Measurements from ENCODE around the gene SFXN3. TPM values are rescaled to one million over a fixed set of nuclear protein-coding genes. Genes with fewer than 3 reads are reported as not detected.

SFXN3 gene
- total RNA-seq, 2 experiments from 2014 or later: 91.4 to 95.0 TPM

- no peak for DNase-seq
- no peaks in the 10 kb centered on the region for H3K9me3 Mint-ChIP-seq
- no peak overlapping the region for H3K27ac Mint-ChIP-seq
- H3K27me3 Mint-ChIP-seq: no peaks in the 10 kb centered on the region
- H3K4me3 Mint-ChIP-seq: no peak overlapping the region
- peaks cover 25% of the 10 kb centered on the region for H3K36me3 Mint-ChIP-seq (ENCODE audit: low read depth)
- CTCF ChIA-PET: interaction anchor here (17.1 kb wide), 1 partner anchor 23 kb away, joined by 186 read pairs; no protein-coding TSS in a partner anchor
- peaks cover 30% of the 10 kb centered on the region for H3K4me1 Mint-ChIP-seq
- POLR2A ChIA-PET: no interaction called here
Observed at GRCh38 chr10:100993986-100994708, 36.9 kb upstream of the SFXN3 start.

- peak overlapping the region; percentile 13 for H3K4me3 Mint-ChIP-seq
- DNase-seq: no peak
- POLR2A ChIA-PET: no interaction called here
- H3K4me1 Mint-ChIP-seq: peaks cover 30% of the 10 kb centered on the region
- no peaks in the 10 kb centered on the region for H3K27me3 Mint-ChIP-seq
- CTCF ChIA-PET: interaction anchor here (17.1 kb wide), 1 partner anchor 22 kb away, joined by 186 read pairs; no protein-coding TSS in a partner anchor
- peaks cover 25% of the 10 kb centered on the region for H3K36me3 Mint-ChIP-seq (ENCODE audit: low read depth)
- H3K9me3 Mint-ChIP-seq: no peaks in the 10 kb centered on the region
- H3K27ac Mint-ChIP-seq: no peak overlapping the region
Observed at GRCh38 chr10:100995181-100995580, 35.9 kb upstream of the SFXN3 start.

DNA sequence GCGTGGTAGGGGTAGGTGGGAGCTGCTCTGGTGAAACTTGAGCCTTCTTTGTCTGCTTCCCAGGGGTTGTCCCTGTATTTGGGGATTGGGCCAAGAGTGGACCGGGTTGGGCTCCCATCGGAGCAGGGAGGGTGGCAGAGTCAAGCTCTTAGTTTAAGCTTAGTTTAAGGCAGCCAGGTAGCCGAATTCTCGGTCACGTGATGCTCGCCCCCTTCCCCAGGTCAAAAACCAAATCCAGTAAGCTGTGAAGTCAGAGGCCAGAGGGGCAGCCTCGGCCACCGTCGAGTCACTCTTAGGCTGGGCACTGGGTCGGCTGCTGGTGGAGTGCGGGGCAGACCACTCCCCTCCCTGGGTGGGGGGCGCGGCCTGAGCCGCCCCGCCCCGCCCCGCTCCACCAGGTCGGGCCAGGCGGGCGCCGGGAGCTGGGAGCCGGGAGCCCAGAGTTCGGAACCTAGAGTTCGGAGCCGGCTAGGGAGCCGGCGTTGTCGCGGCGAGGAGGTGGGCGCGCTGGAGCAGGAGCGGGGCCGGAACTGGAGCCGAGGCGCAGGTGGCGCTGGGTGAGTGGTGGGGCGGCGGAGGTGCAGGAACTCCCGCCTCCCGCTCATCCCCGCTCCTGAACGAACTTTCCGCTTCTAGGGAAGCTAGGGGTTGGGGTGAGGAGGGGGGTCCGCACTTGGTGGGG lies 34.2 kb upstream of the SFXN3 start:
- H3K36me3 Mint-ChIP-seq (ENCODE audit: low read depth): peaks cover 11% of the 10 kb centered on the region
- H3K4me1 Mint-ChIP-seq: peaks cover 28% of the 10 kb centered on the region
- H3K27ac Mint-ChIP-seq: peak overlapping the region; percentile 92
- H3K4me3 Mint-ChIP-seq: peak overlapping the region; percentile 77
- peaks cover 3% of the 10 kb centered on the region for H3K27me3 Mint-ChIP-seq
- peak; percentile 41 for DNase-seq
- H3K9me3 Mint-ChIP-seq: no peaks in the 10 kb centered on the region
- POLR2A ChIA-PET: interaction anchor here (0.8 to 3.2 kb wide), 8 partner anchors 9 to 81 kb away, joined by 3 to 27 read pairs (median 4); partner anchors contain the start of genes KAZALD1, MRPL43, PDZD7 and SFXN3
- CTCF ChIA-PET: interaction anchor here (0.8 to 17.1 kb wide), 17 partner anchors 9 to 651 kb away, joined by 3 to 186 read pairs (median 4); partner anchors contain the start of genes MRPL43, PDZD7, SFXN3 and TWNK

- DNase-seq: peak; percentile 76
- Mint-ChIP-seq H3K4me1 (peaks cover 28% of the 10 kb centered on the region), H3K27me3 (peaks cover 3% of the 10 kb centered on the region), H3K4me3 (peak overlapping the region; percentile 77), H3K36me3 (ENCODE audit: low read depth) (peaks cover 11% of the 10 kb centered on the region), H3K27ac (peak overlapping the region; percentile 92), H3K9me3 (no peaks in the 10 kb centered on the region)
- POLR2A ChIA-PET: interaction anchor here (0.9 to 3.2 kb wide), 6 partner anchors 9 to 50 kb away, joined by 3 to 27 read pairs (median 10); partner anchors contain the start of genes MRPL43, PDZD7, SFXN3 and TWNK
- CTCF ChIA-PET: interaction anchor here (0.6 to 17.1 kb wide), 31 partner anchors 9 to 1265 kb away, joined by 3 to 186 read pairs (median 4); partner anchors contain the start of genes HIF1AN, MRPL43, PDZD7 and SEMA4G
Observed at GRCh38 chr10:100997360-100998182, 33.5 kb upstream of the SFXN3 start.

- POLR2A ChIA-PET: interaction anchor here (1.5 to 3.2 kb wide), 6 partner anchors 11 to 49 kb away, joined by 3 to 27 read pairs (median 10); partner anchors contain the start of genes MRPL43, PDZD7, SFXN3 and TWNK
Observed at GRCh38 chr10:100998183-100998990, 32.6 kb upstream of the SFXN3 start.

GRCh38 chr10:100998991-100999741 lies 31.9 kb upstream of the SFXN3 start:
- DNase-seq: peak; percentile 78
- peak overlapping the region; percentile 66 for H3K27ac Mint-ChIP-seq
- peak overlapping the region; percentile 77 for H3K4me3 Mint-ChIP-seq
- ChIA-PET POLR2A (interaction anchor here (0.9 to 2.7 kb wide), 5 partner anchors 13 to 39 kb away, joined by 3 to 17 read pairs (median 4); partner anchors contain the start of genes PDZD7 and SFXN3), CTCF (interaction anchor here (0.6 to 17.1 kb wide), 9 partner anchors 11 to 88 kb away, joined by 3 to 186 read pairs (median 6); partner anchors contain the start of genes MRPL43, PDZD7, SFXN3 and TWNK)
- H3K27me3 Mint-ChIP-seq: peaks cover 3% of the 10 kb centered on the region
- no peaks in the 10 kb centered on the region for H3K9me3 Mint-ChIP-seq
- H3K4me1 Mint-ChIP-seq: peaks cover 28% of the 10 kb centered on the region
- peaks cover 4% of the 10 kb centered on the region for H3K36me3 Mint-ChIP-seq (ENCODE audit: low read depth)

More at GRCh38 chr10:100998183-100998990, 32.6 kb upstream of the SFXN3 start:
- CTCF ChIA-PET: interaction anchor here (0.6 to 17.1 kb wide), 24 partner anchors 8 to 1266 kb away, joined by 3 to 186 read pairs (median 5); partner anchors contain the start of genes HIF1AN, MRPL43, PDZD7 and SEMA4G
- peak overlapping the region; percentile 66 for H3K27ac Mint-ChIP-seq
- DNase-seq: peak; percentile 63
- H3K4me3 Mint-ChIP-seq: peak overlapping the region; percentile 77
- peaks cover 6% of the 10 kb centered on the region for H3K36me3 Mint-ChIP-seq (ENCODE audit: low read depth)
- H3K4me1 Mint-ChIP-seq: peaks cover 28% of the 10 kb centered on the region
- no peaks in the 10 kb centered on the region for H3K9me3 Mint-ChIP-seq
- H3K27me3 Mint-ChIP-seq: peaks cover 3% of the 10 kb centered on the region

DNA sequence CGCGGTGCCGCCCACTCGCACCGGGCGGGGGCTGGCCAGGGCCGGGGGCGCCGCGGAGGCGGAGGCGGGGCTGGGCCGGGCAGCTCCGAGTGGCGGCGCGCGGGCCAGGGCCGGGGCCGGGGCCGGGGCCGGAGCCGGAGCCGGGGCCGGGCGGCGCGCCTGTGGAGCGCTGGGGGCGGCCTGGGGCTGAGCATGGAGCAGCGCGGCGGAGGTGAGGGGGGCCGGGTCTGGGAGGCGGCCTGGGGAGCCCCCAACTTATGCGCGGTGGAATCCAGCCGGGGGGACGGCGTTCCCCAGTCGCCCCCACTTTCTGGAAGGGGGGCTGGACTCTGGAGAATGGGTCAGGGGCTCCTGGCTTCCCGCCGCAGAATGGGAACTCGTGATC lies 31.3 kb upstream of the SFXN3 start, which contains the start of gene LZTS2:
LZTS2 (plus strand) TSS at position 67 of the 385 bp plus-strand sequence. CDS start 2,731 bp downstream, outside the sequence.
- H3K4me3 Mint-ChIP-seq: peak within 1 kb of the TSS; percentile 77
- POLR2A ChIA-PET: interaction anchor here (0.9 to 1.9 kb wide), 3 partner anchors 12 to 38 kb away, joined by 3 to 4 read pairs (median 4); no protein-coding TSS in a partner anchor
- peak within 1 kb of the TSS; percentile 66 for H3K27ac Mint-ChIP-seq

GRCh38 chr10:101000127-101000914 lies 30.7 kb upstream of the SFXN3 start:
- H3K4me1 Mint-ChIP-seq: peaks cover 28% of the 10 kb centered on the region
- DNase-seq: no peak
- no peaks in the 10 kb centered on the region for H3K9me3 Mint-ChIP-seq
- peaks cover 3% of the 10 kb centered on the region for H3K27me3 Mint-ChIP-seq
- H3K36me3 Mint-ChIP-seq (ENCODE audit: low read depth): no peaks in the 10 kb centered on the region
- H3K27ac Mint-ChIP-seq: no peak overlapping the region
- ChIA-PET POLR2A (interaction anchor here (0.7 to 1.9 kb wide), 4 partner anchors 11 to 38 kb away, joined by 3 to 4 read pairs (median 4); no protein-coding TSS in a partner anchor), CTCF (interaction anchor here (1.3 to 17.1 kb wide), 2 partner anchors 16 to 31 kb away, joined by 3 to 186 read pairs; no protein-coding TSS in a partner anchor)
- H3K4me3 Mint-ChIP-seq: peak overlapping the region; percentile 43

More for the DNA sequence above, 31.3 kb upstream of the SFXN3 start, which contains the start of gene LZTS2:
- Mint-ChIP-seq H3K4me1 (peaks cover 28% of the 10 kb centered on the region), H3K9me3 (no peaks in the 10 kb centered on the region), H3K27me3 (peaks cover 3% of the 10 kb centered on the region), H3K36me3 (ENCODE audit: low read depth) (peaks cover under 1% of the 10 kb centered on the region)
- no peak for DNase-seq
- CTCF ChIA-PET: interaction anchor here (0.8 to 17.1 kb wide), 3 partner anchors 17 to 88 kb away, joined by 3 to 186 read pairs (median 3); no protein-coding TSS in a partner anchor

- peaks cover 24% of the 10 kb centered on the region for H3K4me1 Mint-ChIP-seq
Observed at GRCh38 chr10:101000915-101001658, 29.9 kb upstream of the SFXN3 start.

More at GRCh38 chr10:101000915-101001658, 29.9 kb upstream of the SFXN3 start:
- ChIA-PET POLR2A (interaction anchor here (0.7 kb wide), 1 partner anchor 24 kb away, joined by 3 read pairs; no protein-coding TSS in a partner anchor), CTCF (interaction anchor here (1.3 to 17.1 kb wide), 2 partner anchors 16 to 31 kb away, joined by 3 to 186 read pairs; no protein-coding TSS in a partner anchor)
- Mint-ChIP-seq H3K27me3 (peaks cover 3% of the 10 kb centered on the region), H3K4me3 (peak overlapping the region; percentile 43), H3K36me3 (ENCODE audit: low read depth) (no peaks in the 10 kb centered on the region), H3K27ac (no peak overlapping the region), H3K9me3 (no peaks in the 10 kb centered on the region)
- no peak for DNase-seq

All from activated CD4-positive, alpha-beta memory T cell treated with anti-CD3 and anti-CD28 coated beads, Interleukin-2, amount 10 ng/mL, durations not matched to agents 7 days and 5 days (primary cell).